ENCODE results near the gene FOXO4.

FOXO4 gene

GRCh38 chrX:71100581-71101505, 5.2 kb downstream of the FOXO4 start:
- Histone ChIP-seq H3K9ac (ENCODE audit: low read length) (no peak overlapping the region), H3K4me3 (ENCODE audit: low read length) (no peak overlapping the region), H3K9me3 (ENCODE audit: control insufficient read depth, low read length) (no peaks in the 10 kb centered on the region), H3K27me3 (replicated peaks; ENCODE audit: control insufficient read depth, insufficient read depth, low read length) (peaks cover 28% of the 10 kb centered on the region), H3K36me3 (ENCODE audit: control insufficient read depth, insufficient read depth, low read length, severe bottlenecking) (no peaks in the 10 kb centered on the region), H3K4me1 (ENCODE audit: control insufficient read depth, insufficient read depth, low read length) (no peaks in the 10 kb centered on the region)
- DNase-seq (ENCODE audit: low read depth) = no peak

GRCh38 chrX:71102292-71102691, 6.6 kb downstream of the FOXO4 start:
- H3K4me1 ChIP-seq (ENCODE audit: control insufficient read depth, insufficient read depth, low read length) = no peaks in the 10 kb centered on the region
- no peaks in the 10 kb centered on the region for H3K9me3 ChIP-seq (ENCODE audit: control insufficient read depth, low read length)
- no peak overlapping the region for H3K4me3 ChIP-seq (ENCODE audit: low read length)
- DNase-seq (ENCODE audit: low read depth) = no peak
- peaks cover 28% of the 10 kb centered on the region for H3K27me3 ChIP-seq (replicated peaks; ENCODE audit: control insufficient read depth, insufficient read depth, low read length)
- no peak overlapping the region for H3K9ac ChIP-seq (ENCODE audit: low read length)
- H3K36me3 ChIP-seq (ENCODE audit: control insufficient read depth, insufficient read depth, low read length, severe bottlenecking) = no peaks in the 10 kb centered on the region

GRCh38 chrX:71103110-71103983, 7.7 kb downstream of the FOXO4 start:
- no peaks in the 10 kb centered on the region for H3K4me1 ChIP-seq (ENCODE audit: control insufficient read depth, insufficient read depth, low read length)
- H3K9ac ChIP-seq (ENCODE audit: low read length) = no peak overlapping the region
- no peaks in the 10 kb centered on the region for H3K9me3 ChIP-seq (ENCODE audit: control insufficient read depth, low read length)
- no peak overlapping the region for H3K4me3 ChIP-seq (ENCODE audit: low read length)
- no peaks in the 10 kb centered on the region for H3K36me3 ChIP-seq (ENCODE audit: control insufficient read depth, insufficient read depth, low read length, severe bottlenecking)
- peaks cover 28% of the 10 kb centered on the region for H3K27me3 ChIP-seq (replicated peaks; ENCODE audit: control insufficient read depth, insufficient read depth, low read length)
- no peak for DNase-seq (ENCODE audit: low read depth)

- H3K36me3 ChIP-seq (ENCODE audit: control insufficient read depth, insufficient read depth, low read length, severe bottlenecking) = no peaks in the 10 kb centered on the region
- no peaks in the 10 kb centered on the region for H3K9me3 ChIP-seq (ENCODE audit: control insufficient read depth, low read length)
- H3K4me3 ChIP-seq (ENCODE audit: low read length) = no peak overlapping the region
- no peak overlapping the region for H3K9ac ChIP-seq (ENCODE audit: low read length)
- DNase-seq (ENCODE audit: low read depth) = no peak
- no peaks in the 10 kb centered on the region for H3K4me1 ChIP-seq (ENCODE audit: control insufficient read depth, insufficient read depth, low read length)
- peaks cover 40% of the 10 kb centered on the region for H3K27me3 ChIP-seq (replicated peaks; ENCODE audit: control insufficient read depth, insufficient read depth, low read length)
These were observed 10.0 kb downstream of the FOXO4 start for GRCh38 chrX:71105628-71106027.

- DNase-seq (ENCODE audit: low read depth) = no peak
- H3K4me3 ChIP-seq (ENCODE audit: low read length) = no peak within 1 kb of the TSS
- H3K9me3 ChIP-seq (ENCODE audit: control insufficient read depth, low read length) = no peaks in the 10 kb centered on the region
- H3K27me3 ChIP-seq (replicated peaks; ENCODE audit: control insufficient read depth, insufficient read depth, low read length) = peaks cover 40% of the 10 kb centered on the region
- H3K4me1 ChIP-seq (ENCODE audit: control insufficient read depth, insufficient read depth, low read length) = no peaks in the 10 kb centered on the region
- H3K36me3 ChIP-seq (ENCODE audit: control insufficient read depth, insufficient read depth, low read length, severe bottlenecking) = no peaks in the 10 kb centered on the region
- no peak within 1 kb of the TSS for H3K9ac ChIP-seq (ENCODE audit: low read length)
These were observed 10.8 kb downstream of the FOXO4 start, which contains the start of gene CXorf65 for GRCh38 chrX:71106427-71106826. TSS of gene CXorf65 (minus strand) at chrX:71106740. CDS start at chrX:71106556, 184 bp downstream.

- Histone ChIP-seq H3K36me3 (ENCODE audit: control insufficient read depth, insufficient read depth, low read length, severe bottlenecking) (no peaks in the 10 kb centered on the region), H3K27me3 (replicated peaks; ENCODE audit: control insufficient read depth, insufficient read depth, low read length) (peaks cover 43% of the 10 kb centered on the region), H3K4me3 (ENCODE audit: low read length) (no peak overlapping the region), H3K9ac (ENCODE audit: low read length) (no peak overlapping the region), H3K4me1 (ENCODE audit: control insufficient read depth, insufficient read depth, low read length) (no peaks in the 10 kb centered on the region), H3K9me3 (ENCODE audit: control insufficient read depth, low read length) (no peaks in the 10 kb centered on the region)
- no peak for DNase-seq (ENCODE audit: low read depth)
These were observed 11.6 kb downstream of the FOXO4 start for GRCh38 chrX:71107245-71107644.

GRCh38 chrX:71107762-71108360, 12.2 kb downstream of the FOXO4 start:
- Histone ChIP-seq H3K4me3 (ENCODE audit: low read length) (no peak overlapping the region), H3K36me3 (ENCODE audit: control insufficient read depth, insufficient read depth, low read length, severe bottlenecking) (no peaks in the 10 kb centered on the region), H3K27me3 (replicated peaks; ENCODE audit: control insufficient read depth, insufficient read depth, low read length) (peaks cover 48% of the 10 kb centered on the region), H3K9ac (ENCODE audit: low read length) (no peak overlapping the region), H3K4me1 (ENCODE audit: control insufficient read depth, insufficient read depth, low read length) (no peaks in the 10 kb centered on the region), H3K9me3 (ENCODE audit: control insufficient read depth, low read length) (no peaks in the 10 kb centered on the region)
- no peak for DNase-seq (ENCODE audit: low read depth)

- Histone ChIP-seq H3K27me3 (replicated peaks; ENCODE audit: control insufficient read depth, insufficient read depth, low read length) (peaks cover 53% of the 10 kb centered on the region), H3K4me1 (ENCODE audit: control insufficient read depth, insufficient read depth, low read length) (no peaks in the 10 kb centered on the region), H3K9ac (ENCODE audit: low read length) (no peak overlapping the region), H3K4me3 (ENCODE audit: low read length) (no peak overlapping the region), H3K9me3 (ENCODE audit: control insufficient read depth, low read length) (no peaks in the 10 kb centered on the region), H3K36me3 (ENCODE audit: control insufficient read depth, insufficient read depth, low read length, severe bottlenecking) (no peaks in the 10 kb centered on the region)
- no peak for DNase-seq (ENCODE audit: low read depth)
These were observed 13.4 kb downstream of the FOXO4 start for GRCh38 chrX:71109051-71109450.

GRCh38 chrX:71111141-71111843, 15.6 kb downstream of the FOXO4 start, which contains the start of gene IL2RG:
TSS of gene IL2RG (minus strand) at chrX:71111577. CDS start at chrX:71111539, 38 bp downstream.
- peaks cover 50% of the 10 kb centered on the region for H3K27me3 ChIP-seq (replicated peaks; ENCODE audit: control insufficient read depth, insufficient read depth, low read length)
- no peaks in the 10 kb centered on the region for H3K36me3 ChIP-seq (ENCODE audit: control insufficient read depth, insufficient read depth, low read length, severe bottlenecking)
- DNase-seq (ENCODE audit: low read depth) = no peak
- H3K9ac ChIP-seq (ENCODE audit: low read length) = no peak within 1 kb of the TSS
- H3K4me1 ChIP-seq (ENCODE audit: control insufficient read depth, insufficient read depth, low read length) = no peaks in the 10 kb centered on the region
- H3K9me3 ChIP-seq (ENCODE audit: control insufficient read depth, low read length) = no peaks in the 10 kb centered on the region
- H3K4me3 ChIP-seq (ENCODE audit: low read length) = no peak within 1 kb of the TSS

GRCh38 chrX:71111921-71112431, 16.3 kb downstream of the FOXO4 start:
- Histone ChIP-seq H3K4me1 (ENCODE audit: control insufficient read depth, insufficient read depth, low read length) (no peaks in the 10 kb centered on the region), H3K36me3 (ENCODE audit: control insufficient read depth, insufficient read depth, low read length, severe bottlenecking) (no peaks in the 10 kb centered on the region), H3K4me3 (ENCODE audit: low read length) (no peak overlapping the region), H3K27me3 (replicated peaks; ENCODE audit: control insufficient read depth, insufficient read depth, low read length) (peaks cover 50% of the 10 kb centered on the region), H3K9me3 (ENCODE audit: control insufficient read depth, low read length) (no peaks in the 10 kb centered on the region), H3K9ac (ENCODE audit: low read length) (no peak overlapping the region)
- DNase-seq (ENCODE audit: low read depth) = no peak
